Testis (tissue), 3 donors: ENCODE measurements around the gene TSTD2. TPM values are rescaled to one million over a fixed set of nuclear protein-coding genes. Genes with fewer than 3 reads are reported as not detected.
"Not testable (repeated sequence)": the region's sequence is repeated elsewhere in the genome, so short reads cannot be mapped to it uniquely, and the experiment has no call there.

ENCODE experiments used
- DNase-seq: peaks from one replicate; pipeline ENCODE4 v3.0.0-alpha.2; 2019
- H3K27ac ChIP-seq, 2 donors: fragments of 200-600 bp; sonication (generic); one replicate each; pipeline ENCODE4 v1.5.1; 2019
- H3K27me3 ChIP-seq: fragments of 200-600 bp; sonication (generic); one replicate; pipeline ENCODE4 v1.5.1; 2019
- H3K36me3 ChIP-seq: fragments of 200-600 bp; sonication (generic); one replicate; pipeline ENCODE4 v1.5.1; 2017; ENCODE audit warnings: low read depth; ENCODE audit errors: missing control alignments
- H3K4me1 ChIP-seq: fragments of 200-600 bp; sonication (generic); one replicate; pipeline ENCODE4 v1.5.1; 2019
- H3K4me3 ChIP-seq, 2 donors: fragments of 200-600 bp; sonication (generic); one replicate each; pipeline ENCODE4 v1.5.1; 2017 to 2019
- H3K9me3 ChIP-seq: fragments of 200-600 bp; sonication (generic); one replicate; pipeline ENCODE4 v1.5.1; 2017
- CTCF ChIP-seq, 3 experiments: fragments of 450-650 bp in 2 of 3; fragments of 200-600 bp in 1 of 3; sonication (generic) in 1 of 3; IDR thresholded peaks; one replicate each; pipeline ENCODE4 v1.5.1; 2016 to 2019; ENCODE audit warnings: antibody characterized with exemption in 3 of 3, mild to moderate bottlenecking in 2 of 3, moderate library complexity in 1 of 3
- POLR2A ChIP-seq: fragments of 450-650 bp; IDR thresholded peaks from one replicate; pipeline ENCODE4 v1.6.1; 2017; ENCODE audit warnings: antibody characterized with exemption, mild to moderate bottlenecking, moderate library complexity
- WGBS, 2 donors: methylation state at CpG; one replicate each; pipeline ENCODE4 v1.1.5; 2018; 5-methylcytosine and 5-hydroxymethylcytosine counted together
- intact Hi-C: fragments of 100-400 bp; cut with DNase I; formaldehyde crosslinking; loops from one replicate; pipeline ENCODE4 v1.15.1; 2023; ENCODE audit warnings: low total_unique reads
- polyA plus RNA-seq: library from polyadenylated mRNA; stranded (reverse); fragments of 350-450 nt; fragmentation: Illumina TruSeq; extraction: RNeasy Lipid Tissue Mini Kit (QIAGEN cat#74804); gene quantifications from one replicate; pipeline ENCODE4 v1.2.3, GENCODE V29; 2014; ENCODE audit warnings: low read depth, low replicate concordance; ENCODE audit not compliant: insufficient read depth
- total RNA-seq, 2 donors: library from RNA; depleted of rRNA; stranded (reverse); fragments of >200 nt; gene quantifications; one replicate each; pipeline ENCODE4 v1.2.3, GENCODE V29; 2016

The TSTD2 gene
- total and polyA plus RNA-seq, 3 donors from 2014 or later, result 20.0 to 35.6 (median 31.8) TPM

- Histone ChIP-seq H3K4me3 (no peak overlapping the region), H3K36me3 (no peaks in the 10 kb centered on the region), H3K4me1 (peaks cover 10% of the 10 kb centered on the region), H3K9me3 (no peaks in the 10 kb centered on the region), H3K27me3 (no peaks in the 10 kb centered on the region), H3K27ac (no peak overlapping the region)
- TF ChIP-seq CTCF (IDR thresholded peaks at IDR 0.05), result no peak
- no peak for TF ChIP-seq POLR2A
- 60 to 61% methylated on average over 4 of the region's 4 CpGs for WGBS, 2 donors
- DNase-seq, result no peak
- intact Hi-C loops, result loop anchor here (5.0 kb wide), 1 partner anchor 130 kb away; no protein-coding TSS in a partner anchor
Measured at GRCh38 chr9:97596906-97597305, 36.3 kb downstream of the TSTD2 start.

- Histone ChIP-seq H3K27ac (no peak overlapping the region), H3K4me1 (peaks cover 10% of the 10 kb centered on the region), H3K36me3 (no peaks in the 10 kb centered on the region), H3K4me3 (no peak overlapping the region), H3K27me3 (no peaks in the 10 kb centered on the region), H3K9me3 (no peaks in the 10 kb centered on the region)
- no peak for DNase-seq
- WGBS, 2 donors, result 87 to 93% methylated on average over 9 to 11 of the region's 11 CpGs
- TF ChIP-seq POLR2A, result no peak
- no peak for TF ChIP-seq CTCF (IDR thresholded peaks at IDR 0.05)
- intact Hi-C loops, result no loop called here
Measured at GRCh38 chr9:97594381-97594921, 38.7 kb downstream of the TSTD2 start.

- H3K27me3 ChIP-seq, result no peaks in the 10 kb centered on the region
- WGBS, 2 donors, result 85 to 90% methylated on average over 4 of the region's 4 CpGs
- H3K4me3 ChIP-seq, result no peak overlapping the region
- H3K9me3 ChIP-seq, result no peaks in the 10 kb centered on the region
- TF ChIP-seq POLR2A, result no peak
- no peak for TF ChIP-seq CTCF (IDR thresholded peaks at IDR 0.05)
- H3K4me1 ChIP-seq, result peaks cover 10% of the 10 kb centered on the region
- no peak for DNase-seq
- intact Hi-C loops, result no loop called here
- H3K36me3 ChIP-seq, result no peaks in the 10 kb centered on the region
- no peak overlapping the region for H3K27ac ChIP-seq
Measured at GRCh38 chr9:97593960-97594359, 39.2 kb downstream of the TSTD2 start.

- no peak overlapping the region for H3K27ac ChIP-seq
- TF ChIP-seq CTCF (IDR thresholded peaks at IDR 0.05), result no peak
- TF ChIP-seq POLR2A, result no peak
- H3K27me3 ChIP-seq, result no peaks in the 10 kb centered on the region
- H3K4me1 ChIP-seq, result no peaks in the 10 kb centered on the region
- no peak for DNase-seq
- no peaks in the 10 kb centered on the region for H3K36me3 ChIP-seq
- H3K9me3 ChIP-seq, result no peaks in the 10 kb centered on the region
- intact Hi-C loops, result no loop called here
- H3K4me3 ChIP-seq, result no peak overlapping the region
- 94% methylated on average over 1 of the region's 1 CpG for WGBS, 2 donors
Measured at GRCh38 chr9:97592126-97592525, 41.0 kb downstream of the TSTD2 start.

GRCh38 chr9:97591535-97591934 is 41.6 kb downstream of the TSTD2 start:
- DNase-seq, result no peak
- Histone ChIP-seq H3K27ac (no peak overlapping the region), H3K4me1 (no peaks in the 10 kb centered on the region), H3K9me3 (no peaks in the 10 kb centered on the region), H3K27me3 (no peaks in the 10 kb centered on the region), H3K36me3 (no peaks in the 10 kb centered on the region), H3K4me3 (no peak overlapping the region)
- TF ChIP-seq CTCF (IDR thresholded peaks at IDR 0.05) (no peak), POLR2A (no peak)
- 81 to 91% methylated on average over 5 to 6 of the region's 6 CpGs for WGBS, 2 donors
- intact Hi-C loops, result no loop called here

GRCh38 chr9:97586909-97587308 is 46.3 kb downstream of the TSTD2 start:
- 76 to 87% methylated on average over 6 to 7 of the region's 7 CpGs for WGBS, 2 donors
- intact Hi-C loops, H3K4me3 ChIP-seq, H3K9me3 ChIP-seq, H3K27me3 ChIP-seq, H3K36me3 ChIP-seq, DNase-seq, H3K4me1 ChIP-seq, H3K27ac ChIP-seq: not testable (repeated sequence)

GRCh38 chr9:97584778-97585177 is 48.4 kb downstream of the TSTD2 start:
- H3K36me3 ChIP-seq, H3K4me3 ChIP-seq, H3K27me3 ChIP-seq, DNase-seq, H3K27ac ChIP-seq, H3K9me3 ChIP-seq, intact Hi-C loops, H3K4me1 ChIP-seq: not testable (repeated sequence)
- WGBS, 2 donors, result no CpG with 5 or more reads among the region's 2 CpGs
